H1 (cell line): ENCODE results near the gene CHRDL2. TPM values are rescaled to one million over a fixed set of nuclear protein-coding genes. Genes with fewer than 3 reads are reported as not detected.
A peak's percentile ranks its signal among the peaks of the same experiment; 100 is the strongest.

Source experiments
- CTCF ChIA-PET: fragments of 300-600 bp; sonication (Branson Sonifier 250); formaldehyde crosslinking; loops from one replicate; lab custom pipeline; 2021; ENCODE audit not compliant: partially characterized antibody; lab: Charles Lee
- POLR2A ChIA-PET: fragments of 300-600 bp; sonication (Branson Sonifier 250); formaldehyde crosslinking; loops from one replicate; lab custom pipeline; 2021; ENCODE audit warnings: inconsistent platforms; ENCODE audit not compliant: partially characterized antibody; lab: Charles Lee
- DNase-seq, 2 experiments: peaks; one replicate each; pipeline versions ENCODE4 v3.0.0 to v3.0.0-alpha.2; 2010 to 2022; ENCODE audit warnings: low spot score in 2 of 2, low read depth in 1 of 2, mixed read lengths in 1 of 2
- FAIRE-seq: peaks from 2 replicates; lab custom pipeline; 2011; peaks lifted over from hg19 to GRCh38; lab: Jason Lieb, UNC
- H2AFZ ChIP-seq: 2 replicates; pipeline ENCODE4 v1.8.1; 2012; ENCODE audit warnings: low read length, inconsistent platforms
- H2AK5ac ChIP-seq: 2 replicates; pipeline ENCODE4 v1.6.1; 2013; ENCODE audit warnings: low read depth, low read length
- H2BK120ac ChIP-seq: replicated peaks from 2 replicates; pipeline ENCODE3; 2013; ENCODE audit warnings: low read depth, low read length, inconsistent platforms
- H2BK12ac ChIP-seq: 2 replicates; pipeline ENCODE4 v1.6.1; 2013; ENCODE audit warnings: low read depth, low read length
- H2BK15ac ChIP-seq: 2 replicates; pipeline ENCODE4 v1.6.1; 2013; ENCODE audit warnings: low read length
- H2BK20ac ChIP-seq: 2 replicates; pipeline ENCODE4 v1.6.1; 2013; ENCODE audit warnings: low read length
- H2BK5ac ChIP-seq: 2 replicates; pipeline ENCODE4 v1.6.1; 2013; ENCODE audit warnings: low read depth, low read length
- H3K14ac ChIP-seq: 2 replicates; pipeline ENCODE4 v1.6.1; 2013; ENCODE audit warnings: inconsistent platforms; ENCODE audit not compliant: insufficient read length
- H3K18ac ChIP-seq: 2 replicates; pipeline ENCODE4 v1.6.1; 2013; ENCODE audit warnings: low read length; ENCODE audit errors: extremely low read depth
- H3K23ac ChIP-seq: 2 replicates; pipeline ENCODE4 v1.6.1; 2013; ENCODE audit warnings: inconsistent platforms; ENCODE audit not compliant: insufficient read length
- H3K23me2 ChIP-seq: 2 replicates; pipeline ENCODE4 v1.6.1; 2013; ENCODE audit warnings: low read depth, low read length
- H3K27ac ChIP-seq: 2 replicates; pipeline ENCODE4 v1.6.1; 2011; ENCODE audit warnings: low read depth, low read length, inconsistent platforms
- H3K27me3 ChIP-seq, 4 experiments: replicated peaks in 1 of 4; 1 replicate in 1 of 4; 2 replicates in 3 of 4; pipeline versions ENCODE4 v1.6.1 to v1.8.1; 2011 to 2013; ENCODE audit warnings: low read length in 3 of 4, mild to moderate bottlenecking in 3 of 4, inconsistent platforms in 2 of 4, mixed read lengths in 2 of 4, moderate library complexity in 1 of 4; ENCODE audit not compliant: control insufficient read depth in 3 of 4, insufficient read depth in 3 of 4; ENCODE audit errors: extremely low read depth in 1 of 4
- H3K36me3 ChIP-seq, 4 experiments: 2 replicates each; pipeline versions ENCODE4 v1.6.1 to v1.8.1; 2011 to 2013; ENCODE audit warnings: mild to moderate bottlenecking in 4 of 4, low read length in 3 of 4, moderate library complexity in 2 of 4, control low read depth in 1 of 4, inconsistent platforms in 1 of 4; ENCODE audit not compliant: insufficient read depth in 4 of 4, control insufficient read depth in 2 of 4
- H3K4ac ChIP-seq: replicated peaks from 2 replicates; pipeline ENCODE3; 2013; ENCODE audit warnings: low read length, low read depth, mixed read lengths, inconsistent platforms; ENCODE audit not compliant: insufficient read length
- H3K4me1 ChIP-seq, 4 experiments: replicated peaks in 1 of 4; 1 replicate in 1 of 4; 2 replicates in 3 of 4; pipeline versions ENCODE4 v1.6.1 to v1.8.1; 2011 to 2013; ENCODE audit warnings: low read length in 3 of 4, inconsistent platforms in 2 of 4, mixed read lengths in 1 of 4; ENCODE audit not compliant: insufficient read depth in 4 of 4, control insufficient read depth in 3 of 4
- H3K4me2 ChIP-seq, 2 experiments: 2 replicates each; pipeline versions ENCODE4 v1.6.1 to v1.8.1; 2011 to 2013; ENCODE audit warnings: low read depth in 2 of 2, low read length in 2 of 2, control low read depth in 1 of 2, inconsistent platforms in 1 of 2, mild to moderate bottlenecking in 1 of 2; ENCODE audit not compliant: insufficient read depth in 1 of 2
- H3K4me3 ChIP-seq, 4 experiments: fragments of 200-600, 300-600 bp in 1 of 4; sonication (generic), shearing (Covaris generic), sonication (Bioruptor Twin) in 1 of 4; 2 replicates each; pipeline versions ENCODE4 v1.5.1 to v1.8.1; 2011 to 2016; ENCODE audit warnings: low read length in 4 of 4, low read depth in 3 of 4, control low read depth in 2 of 4, inconsistent platforms in 2 of 4, mild to moderate bottlenecking in 2 of 4, mixed read lengths in 1 of 4, moderate library complexity in 1 of 4; ENCODE audit not compliant: insufficient read depth in 2 of 4; ENCODE audit errors: extremely low read depth in 1 of 4
- H3K56ac ChIP-seq: replicated peaks from 2 replicates; pipeline ENCODE3; 2013; ENCODE audit warnings: low read depth, mild to moderate bottlenecking, mixed read lengths, low read length, inconsistent platforms; ENCODE audit not compliant: insufficient read length
- H3K79me1 ChIP-seq: 2 replicates; pipeline ENCODE4 v1.6.1; 2013; ENCODE audit warnings: low read depth, low read length, control low read depth
- H3K79me2 ChIP-seq, 2 experiments: 2 replicates each; pipeline versions ENCODE4 v1.6.1 to v1.8.1; 2012 to 2013; ENCODE audit warnings: low read length in 2 of 2, mild to moderate bottlenecking in 2 of 2, inconsistent platforms in 1 of 2; ENCODE audit not compliant: insufficient read depth in 2 of 2, control insufficient read depth in 1 of 2
- H3K9ac ChIP-seq, 4 experiments: replicated peaks in 1 of 4; 1 replicate in 1 of 4; 2 replicates in 3 of 4; pipeline versions ENCODE4 v1.6.1 to v1.8.1; 2011 to 2013; ENCODE audit warnings: low read depth in 3 of 4, low read length in 3 of 4, control low read depth in 2 of 4, mild to moderate bottlenecking in 2 of 4, moderate library complexity in 2 of 4, inconsistent platforms in 1 of 4; ENCODE audit errors: extremely low read depth in 1 of 4
- H3K9me3 ChIP-seq, 2 experiments: 2 replicates each; pipeline versions ENCODE4 v1.6.1 to v1.8.1; 2012 to 2013; ENCODE audit warnings: mild to moderate bottlenecking in 2 of 2, moderate library complexity in 2 of 2, control low read depth in 1 of 2, inconsistent platforms in 1 of 2, low read depth in 1 of 2, low read length in 1 of 2, mixed read lengths in 1 of 2; ENCODE audit not compliant: insufficient read depth in 2 of 2
- H4K20me1 ChIP-seq, 2 experiments: replicated peaks in 1 of 2; 2 replicates each; pipeline versions ENCODE3 to v1.8.1; 2011 to 2013; ENCODE audit warnings: inconsistent platforms in 2 of 2, low read length in 2 of 2, mild to moderate bottlenecking in 1 of 2; ENCODE audit not compliant: insufficient read depth in 2 of 2, control insufficient read depth in 1 of 2
- H4K5ac ChIP-seq: 2 replicates; pipeline ENCODE4 v1.6.1; 2013; ENCODE audit warnings: low read length, low read depth, mixed read lengths, inconsistent platforms; ENCODE audit not compliant: insufficient read length
- H4K8ac ChIP-seq: 2 replicates; pipeline ENCODE4 v1.8.0; 2013; ENCODE audit warnings: mild to moderate bottlenecking, moderate library complexity, low read length, inconsistent platforms; ENCODE audit not compliant: insufficient read depth; ENCODE audit errors: extremely low read depth
- H4K91ac ChIP-seq: replicated peaks from 2 replicates; pipeline ENCODE3; 2013; ENCODE audit warnings: low read length, mixed read lengths, inconsistent platforms; ENCODE audit not compliant: insufficient read length
- CHD2 ChIP-seq: IDR thresholded peaks from 2 replicates; pipeline ENCODE4 v1.6.1; 2012; ENCODE audit warnings: low read length, improper control_type of control experiment
- EZH2 ChIP-seq: fragments of 200-600 bp; sonication (generic); IDR thresholded peaks from 2 replicates; pipeline ENCODE4 v1.7.1; 2012; ENCODE audit warnings: low read depth, mild to moderate bottlenecking, moderate library complexity, low read length, inconsistent platforms; ENCODE audit not compliant: severe bottlenecking
- GABPA ChIP-seq: IDR thresholded peaks from 2 replicates; pipeline ENCODE4 v1.6.1; 2011; ENCODE audit warnings: mild to moderate bottlenecking, low read length, moderate library complexity, borderline replicate concordance; ENCODE audit not compliant: insufficient read depth
- KDM1A ChIP-seq: fragments of 200-600, 300-600 bp; sonication (generic); IDR thresholded peaks from 2 replicates; pipeline ENCODE4 v1.7.1; 2016; ENCODE audit warnings: mild to moderate bottlenecking, low read length, borderline replicate concordance
- NRF1 ChIP-seq: IDR thresholded peaks from 2 replicates; pipeline ENCODE4 v1.6.1; 2011; ENCODE audit warnings: mild to moderate bottlenecking, low read depth, low read length, improper control_type of control experiment
- POLR2AphosphoS5 ChIP-seq: IDR thresholded peaks from 2 replicates; pipeline ENCODE4 v1.6.1; 2011; ENCODE audit warnings: low read depth, low read length
- RBBP5 ChIP-seq: IDR thresholded peaks from 2 replicates; pipeline ENCODE4 v1.7.1; 2012; ENCODE audit warnings: low read depth, mild to moderate bottlenecking, inconsistent platforms, low read length, moderate library complexity, borderline replicate concordance
- SIX5 ChIP-seq: IDR thresholded peaks from 2 replicates; pipeline ENCODE4 v1.6.1; 2011; ENCODE audit warnings: mild to moderate bottlenecking, low read depth, low read length
- TBP ChIP-seq: IDR thresholded peaks from 2 replicates; pipeline ENCODE4 v1.6.1; 2011; ENCODE audit warnings: low read depth, low read length, improper control_type of control experiment
- YY1 ChIP-seq: IDR thresholded peaks from 2 replicates; pipeline ENCODE4 v1.6.1; 2011; ENCODE audit warnings: low read depth, mild to moderate bottlenecking, low read length
- ZNF274 ChIP-seq: IDR thresholded peaks from 2 replicates; pipeline ENCODE4 v1.7.0; 2012; ENCODE audit warnings: low read length, borderline replicate concordance; ENCODE audit errors: extremely low read depth
- WGBS, 2 experiments: shearing (Covaris generic) in 1 of 2; methylation state at CpG; one replicate each; pipeline versions ENCODE4 v1.1.6 to v1.1.7; 2013 to 2015; ENCODE audit warnings: low lambda C conversion rate in 2 of 2, mixed read lengths in 2 of 2, inconsistent platforms in 1 of 2, low coverage in 1 of 2, missing lambda C conversion rate in 1 of 2; ENCODE audit not compliant: insufficient replicate concordance in 2 of 2, insufficient coverage in 1 of 2, insufficient read length in 1 of 2; ENCODE audit errors: extremely low coverage in 1 of 2, missing lambda C conversion rate in 1 of 2; 5-methylcytosine and 5-hydroxymethylcytosine counted together
- polyA plus RNA-seq, 7 experiments: library from polyadenylated mRNA; depleted of rRNA in 3 of 7; stranded (reverse) in 5 of 7; unstranded in 2 of 7; fragments of >200 nt in 5 of 7; fragments of 200-250 nt in 2 of 7; gene quantifications; 1 replicate in 5 of 7; 2 replicates in 1 of 7; 4 replicates in 1 of 7; pipeline versions ENCODE4 v1.2.1 to v1.2.3, GENCODE V29; 2011 to 2013; ENCODE audit warnings: missing spikeins in 2 of 7, mixed read lengths in 2 of 7
- total RNA-seq: library from RNA; stranded (reverse); fragmentation: NEBNext Ultra II Directional; extraction: Animal tissue kit (Norgen Biotek cat#: 25700); gene quantifications from 2 replicates; pipeline ENCODE4 v1.2.1, GENCODE V29; 2021
- TF ChIP-seq, protein P1 (sequence below): IDR thresholded peaks from 2 replicates; pipeline ENCODE4 v1.6.1; 2011; ENCODE audit warnings: low read length, improper control_type of control experiment

Gene CHRDL2
- total and polyA plus RNA-seq, 2 of the 8 experiments (the other 6 are each of a cell fraction or from before 2014, with no cell fraction given) = 0.26 to 0.48 TPM

GRCh38 chr11:74672956-74673692 lies 58.1 kb downstream of the CHRDL2 start:
- Histone ChIP-seq H3K14ac (no peak overlapping the region), H4K5ac (no peak overlapping the region), H3K9ac (no peak overlapping the region), H3K4me2 (no peak overlapping the region), H2BK20ac (no peak overlapping the region), H3K27me3 (no peaks in the 10 kb centered on the region), H3K23me2 (no peaks in the 10 kb centered on the region), H3K9me3 (0 out of 4 replicates have a peak, but pooled peaks cover 0 to 2% of the 10 kb centered on the region in 2 experiments), H4K91ac (no peak overlapping the region), H2BK12ac (no peak overlapping the region), H2AK5ac (no peak overlapping the region), H4K8ac (no peak overlapping the region), H3K4ac (no peak overlapping the region), H3K18ac (no peak overlapping the region; the same call in none of the 2 replicates), H4K20me1 (no peaks in the 10 kb centered on the region), H2BK5ac (no peak overlapping the region; the same call in 1 of the 2 replicates), H3K36me3 (no peaks in the 10 kb centered on the region), H3K56ac (no peak overlapping the region), H3K27ac (no peak overlapping the region), H3K4me1 (no peaks in the 10 kb centered on the region), H2BK120ac (no peak overlapping the region), H2BK15ac (no peak overlapping the region), H3K79me1 (no peaks in the 10 kb centered on the region), H3K4me3 (no peak overlapping the region), H3K79me2 (no peaks in the 10 kb centered on the region), H3K23ac (no peak overlapping the region), H2AFZ (no peak overlapping the region)
- peak in 1 of 2 experiments; percentile 40 for DNase-seq
- WGBS, 2 experiments = 90% methylated on average over 12 of the region's 12 CpGs; no CpG with 5 or more reads in 1 of the 2 experiments
- FAIRE-seq = no peak
- POLR2A ChIA-PET = no interaction called here
- CTCF ChIA-PET = interaction anchor here (1.1 to 1.7 kb wide), 5 partner anchors 9 to 28 kb away, joined by 3 to 4 read pairs (median 4); no protein-coding TSS in a partner anchor
- TF ChIP-seq, protein P1, sequence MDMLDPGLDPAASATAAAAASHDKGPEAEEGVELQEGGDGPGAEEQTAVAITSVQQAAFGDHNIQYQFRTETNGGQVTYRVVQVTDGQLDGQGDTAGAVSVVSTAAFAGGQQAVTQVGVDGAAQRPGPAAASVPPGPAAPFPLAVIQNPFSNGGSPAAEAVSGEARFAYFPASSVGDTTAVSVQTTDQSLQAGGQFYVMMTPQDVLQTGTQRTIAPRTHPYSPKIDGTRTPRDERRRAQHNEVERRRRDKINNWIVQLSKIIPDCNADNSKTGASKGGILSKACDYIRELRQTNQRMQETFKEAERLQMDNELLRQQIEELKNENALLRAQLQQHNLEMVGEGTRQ = no peak
- TF ChIP-seq NRF1 (no peak), SIX5 (no peak), ZNF274 (no peak), EZH2 (no peak), RBBP5 (no peak), YY1 (no peak), KDM1A (no peak), CHD2 (no peak), TBP (no peak), POLR2AphosphoS5 (no peak), GABPA (no peak)
